IPS-20b (cell line): ENCODE results near the gene NUP35.
"Not testable (repeated sequence)": the region's sequence is repeated elsewhere in the genome, so short reads cannot be mapped to it uniquely, and the experiment has no call there.

Experiments used
- H3K27ac ChIP-seq: one replicate; pipeline ENCODE4 v1.5.1; 2013; ENCODE audit warnings: low read length
- H3K27me3 ChIP-seq: 2 replicates; pipeline ENCODE4 v1.6.1; 2013; ENCODE audit warnings: mild to moderate bottlenecking, low read length, inconsistent platforms; ENCODE audit not compliant: insufficient read depth
- H3K36me3 ChIP-seq: 2 replicates; pipeline ENCODE4 v1.6.1; 2013; ENCODE audit warnings: low read depth, mild to moderate bottlenecking, inconsistent platforms, low read length, moderate library complexity; ENCODE audit not compliant: insufficient read depth
- H3K4me1 ChIP-seq: 2 replicates; pipeline ENCODE4 v1.6.1; 2013; ENCODE audit warnings: mild to moderate bottlenecking, control low read depth, inconsistent platforms, low read length, moderate library complexity; ENCODE audit not compliant: insufficient read depth
- H3K4me3 ChIP-seq: 2 replicates; pipeline ENCODE4 v1.5.1; 2013; ENCODE audit warnings: mild to moderate bottlenecking, low read length, inconsistent platforms
- H3K9ac ChIP-seq: 2 replicates; pipeline ENCODE4 v1.6.1; 2013; ENCODE audit warnings: low read depth, mild to moderate bottlenecking, inconsistent platforms, low read length, moderate library complexity
- H3K9me3 ChIP-seq: 2 replicates; pipeline ENCODE4 v1.6.1; 2013; ENCODE audit warnings: mild to moderate bottlenecking, low read depth, low read length, inconsistent platforms; ENCODE audit not compliant: insufficient read depth

The NUP35 gene

DNA sequence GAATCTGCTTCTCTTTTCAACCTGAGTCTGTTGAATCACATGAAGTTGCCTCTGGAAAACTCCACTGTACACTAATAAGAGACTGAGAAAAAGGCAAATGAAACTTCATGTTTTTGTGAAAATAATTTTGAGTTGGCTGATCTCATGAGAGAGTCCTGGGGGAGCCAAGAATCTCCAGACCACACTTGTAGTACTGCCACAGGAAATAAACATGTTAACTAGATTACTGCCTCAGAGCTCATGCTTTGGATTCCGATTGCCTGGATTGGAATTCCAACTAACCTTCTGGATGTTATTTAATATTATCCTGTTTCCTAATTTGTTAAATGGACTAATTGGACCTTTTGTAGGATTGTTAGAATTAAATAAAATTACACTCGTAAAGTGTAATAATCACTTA, 25.2 kb downstream of the NUP35 start:
- Histone ChIP-seq H3K9me3 (peaks cover 11% of the 10 kb centered on the region), H3K4me3 (no peak overlapping the region), H3K27ac (no peak overlapping the region), H3K4me1 (peaks cover 7% of the 10 kb centered on the region), H3K27me3 (no peaks in the 10 kb centered on the region), H3K36me3 (peaks cover 66% of the 10 kb centered on the region), H3K9ac (no peak overlapping the region)

DNA sequence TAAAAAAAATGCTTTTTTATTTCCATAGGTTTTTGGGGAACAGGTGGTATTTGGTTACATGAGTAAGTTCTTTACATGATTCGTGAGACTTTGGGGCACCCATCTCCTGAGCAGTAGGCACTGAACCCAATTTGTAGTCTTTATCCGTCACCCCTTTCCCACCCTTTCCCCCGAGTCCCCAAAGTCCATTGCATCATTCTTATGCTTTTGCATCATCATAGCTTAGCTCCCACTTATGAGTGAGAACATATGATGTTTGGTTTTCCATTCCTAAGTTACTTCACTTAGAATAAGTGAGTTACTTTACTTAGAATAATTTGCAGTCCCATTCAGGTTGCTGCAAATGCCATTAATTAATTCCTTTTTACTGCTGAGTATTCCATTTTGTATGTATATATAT, 28.0 kb downstream of the NUP35 start:
- not testable (repeated sequence) for H3K27me3 ChIP-seq, H3K9ac ChIP-seq, H3K4me1 ChIP-seq, H3K27ac ChIP-seq, H3K4me3 ChIP-seq
- H3K36me3 ChIP-seq: peaks cover 63% of the 10 kb centered on the region
- peaks cover 11% of the 10 kb centered on the region for H3K9me3 ChIP-seq

DNA sequence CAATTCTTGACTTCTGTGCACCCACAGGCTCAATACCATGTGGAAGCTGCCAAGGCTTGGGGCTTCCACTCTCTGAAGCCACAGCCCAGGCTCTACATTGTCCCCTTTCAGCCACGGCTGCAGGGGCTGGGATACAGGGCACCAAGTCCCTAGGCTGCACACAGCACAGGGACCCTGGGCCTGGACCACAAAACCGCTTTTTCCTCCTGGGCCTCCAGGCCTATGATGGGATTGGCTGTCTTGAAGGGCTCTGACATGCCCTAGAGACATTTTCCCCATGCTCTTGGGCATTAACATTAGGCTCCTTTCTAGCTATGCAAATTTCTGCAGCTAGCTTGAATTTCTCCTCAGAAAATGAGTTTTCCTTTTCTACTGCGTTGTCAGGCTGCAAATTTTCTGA, 29.7 kb downstream of the NUP35 start:
- no peak overlapping the region for H3K9ac ChIP-seq
- H3K27ac ChIP-seq: no peak overlapping the region
- peaks cover 76% of the 10 kb centered on the region for H3K36me3 ChIP-seq
- H3K27me3 ChIP-seq: no peaks in the 10 kb centered on the region
- peaks cover 5% of the 10 kb centered on the region for H3K4me1 ChIP-seq
- H3K4me3 ChIP-seq: no peak overlapping the region
- H3K9me3 ChIP-seq: peaks cover 11% of the 10 kb centered on the region

DNA sequence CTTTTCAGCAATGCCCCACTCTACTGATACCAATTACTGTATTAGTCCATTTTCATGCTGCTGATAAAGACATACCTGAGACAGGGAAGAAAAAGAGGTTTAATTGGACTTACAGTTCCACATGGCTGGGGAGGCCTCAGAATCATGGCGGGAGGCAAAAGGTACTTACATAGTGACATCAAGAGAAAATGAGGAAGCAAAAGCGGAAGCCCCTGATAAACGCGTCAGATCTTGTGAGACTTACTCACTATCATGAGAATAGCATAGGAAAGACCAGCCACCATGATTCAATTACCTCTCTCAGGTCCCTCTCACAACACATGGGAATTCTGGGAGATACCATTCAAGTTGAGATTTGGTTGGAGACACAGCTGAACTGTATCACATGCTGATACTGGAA, 30.5 kb downstream of the NUP35 start:
- H3K27me3 ChIP-seq, H3K9ac ChIP-seq, H3K4me3 ChIP-seq, H3K27ac ChIP-seq, H3K4me1 ChIP-seq: not testable (repeated sequence)
- peaks cover 84% of the 10 kb centered on the region for H3K36me3 ChIP-seq
- H3K9me3 ChIP-seq: peaks cover 11% of the 10 kb centered on the region

DNA sequence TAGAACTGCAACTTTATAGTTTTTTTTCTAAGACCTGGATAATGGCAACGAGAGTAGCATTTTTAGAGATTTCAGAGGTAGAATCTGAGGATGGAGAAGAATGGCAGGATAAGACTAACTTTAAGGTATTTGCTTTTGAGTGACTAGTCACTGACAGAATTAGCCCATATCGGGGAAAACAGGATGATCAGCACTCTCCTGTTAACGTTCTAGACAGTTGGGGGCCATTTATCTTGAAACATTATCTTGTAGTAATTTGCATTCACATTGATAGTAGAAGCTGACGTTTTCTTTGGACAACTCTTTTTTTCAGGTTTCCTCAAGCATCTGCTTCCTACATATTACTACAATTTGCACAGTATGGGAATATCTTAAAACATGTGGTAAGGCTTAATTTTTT, 32.9 kb downstream of the NUP35 start:
- H3K36me3 ChIP-seq: peaks cover 85% of the 10 kb centered on the region
- H3K4me1 ChIP-seq: peaks cover 12% of the 10 kb centered on the region; the same call in 1 of the 2 replicates
- peaks cover 11% of the 10 kb centered on the region for H3K9me3 ChIP-seq
- H3K27me3 ChIP-seq: no peaks in the 10 kb centered on the region
- H3K9ac ChIP-seq: no peak overlapping the region
- no peak overlapping the region for H3K4me3 ChIP-seq
- H3K27ac ChIP-seq: no peak overlapping the region

DNA sequence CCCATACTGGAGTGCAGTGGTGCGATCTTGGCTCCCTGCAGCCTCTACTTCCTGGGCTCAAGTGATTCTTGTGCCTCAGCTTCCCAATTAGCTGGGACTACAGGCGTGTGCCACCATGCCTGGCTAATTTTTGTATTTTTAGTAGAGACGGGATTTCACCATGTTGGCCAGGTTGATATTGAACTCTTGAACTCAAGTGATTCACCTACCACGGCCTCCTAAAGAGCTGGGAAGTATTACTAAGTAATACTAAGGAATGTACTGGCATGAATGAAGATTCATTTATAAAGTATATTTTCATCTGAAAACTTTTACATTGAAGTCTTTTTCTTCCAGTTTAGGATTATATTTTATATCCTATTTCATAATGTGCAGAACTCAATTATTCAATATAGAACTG, 38.1 kb downstream of the NUP35 start:
- H3K36me3 ChIP-seq: peaks cover 85% of the 10 kb centered on the region
- no peak overlapping the region for H3K27ac ChIP-seq
- H3K9ac ChIP-seq: no peak overlapping the region
- no peak overlapping the region for H3K4me3 ChIP-seq
- H3K27me3 ChIP-seq: no peaks in the 10 kb centered on the region
- peaks cover 12% of the 10 kb centered on the region; the same call in 1 of the 2 replicates for H3K4me1 ChIP-seq
- H3K9me3 ChIP-seq: 0 out of 2 replicates have a peak, but pooled peaks cover 2% of the 10 kb centered on the region

DNA sequence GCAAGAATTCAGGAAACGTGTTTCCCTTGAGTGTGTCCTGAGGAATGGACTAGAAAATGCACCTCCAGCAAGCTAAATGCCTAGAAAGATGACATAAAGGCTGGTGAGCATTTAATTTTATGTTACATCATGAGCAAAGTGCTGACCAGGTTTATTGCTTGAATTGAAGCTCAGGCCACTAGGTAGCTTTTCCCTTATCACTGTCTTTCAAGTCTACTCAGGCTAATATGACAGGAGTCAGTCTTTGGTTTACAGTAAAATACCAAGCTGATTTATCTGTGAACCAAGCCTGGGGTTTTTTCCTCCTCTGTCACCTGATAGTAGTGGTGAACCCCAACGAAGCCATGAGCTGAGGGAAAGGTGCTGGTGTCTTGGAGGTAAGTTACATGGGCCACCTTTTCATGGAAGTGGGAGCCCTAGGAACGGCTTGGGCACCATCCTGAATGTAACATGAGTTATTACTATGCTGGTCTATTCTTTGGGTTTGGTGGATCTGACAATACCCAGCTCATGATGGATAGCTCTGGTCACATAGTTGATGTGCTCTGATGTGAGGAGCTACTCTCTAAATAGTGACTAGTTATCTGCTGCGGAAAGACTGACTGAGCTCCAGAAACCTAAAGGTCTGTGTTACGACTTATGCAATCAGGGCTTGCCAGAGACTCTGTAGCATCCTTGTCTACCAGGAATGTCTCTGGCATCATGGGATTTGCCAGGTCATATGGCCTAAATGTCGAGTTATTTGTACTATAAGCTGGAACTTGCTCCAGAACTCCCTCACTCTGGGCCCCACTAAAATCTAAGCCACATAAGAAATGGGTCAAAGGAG, 39.8 kb downstream of the NUP35 start:
- no peaks in the 10 kb centered on the region for H3K27me3 ChIP-seq
- H3K4me1 ChIP-seq: peaks cover 10% of the 10 kb centered on the region; the same call in 1 of the 2 replicates
- H3K9ac ChIP-seq: no peak overlapping the region
- H3K27ac ChIP-seq: no peak overlapping the region
- no peak overlapping the region for H3K4me3 ChIP-seq
- H3K9me3 ChIP-seq: 0 out of 2 replicates have a peak, but pooled peaks cover 2% of the 10 kb centered on the region
- peaks cover 70% of the 10 kb centered on the region for H3K36me3 ChIP-seq

DNA sequence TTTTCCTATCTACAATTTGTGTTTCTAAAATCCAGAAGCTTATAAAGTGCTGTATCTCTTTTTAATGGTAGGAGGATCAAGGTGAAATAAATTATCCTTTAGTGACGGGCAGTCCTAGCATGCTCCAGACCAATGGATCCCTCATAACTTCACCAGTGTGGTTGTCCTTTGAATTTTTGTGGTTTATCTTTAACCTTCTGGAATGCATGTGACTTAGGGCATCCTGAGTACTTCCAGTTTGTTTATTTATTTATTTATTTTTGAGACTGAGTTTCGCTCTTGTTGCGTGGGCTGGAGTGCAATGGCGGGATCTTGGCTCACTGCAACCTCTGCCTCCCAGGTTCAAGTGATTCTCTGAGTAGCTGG, 40.4 kb downstream of the NUP35 start:
- no peak overlapping the region for H3K4me3 ChIP-seq
- H3K27ac ChIP-seq: no peak overlapping the region
- H3K4me1 ChIP-seq: peaks cover 4% of the 10 kb centered on the region; the same call in 1 of the 2 replicates
- no peak overlapping the region for H3K9ac ChIP-seq
- H3K27me3 ChIP-seq: no peaks in the 10 kb centered on the region
- H3K9me3 ChIP-seq: 0 out of 2 replicates have a peak, but pooled peaks cover 2% of the 10 kb centered on the region
- H3K36me3 ChIP-seq: peaks cover 64% of the 10 kb centered on the region

DNA sequence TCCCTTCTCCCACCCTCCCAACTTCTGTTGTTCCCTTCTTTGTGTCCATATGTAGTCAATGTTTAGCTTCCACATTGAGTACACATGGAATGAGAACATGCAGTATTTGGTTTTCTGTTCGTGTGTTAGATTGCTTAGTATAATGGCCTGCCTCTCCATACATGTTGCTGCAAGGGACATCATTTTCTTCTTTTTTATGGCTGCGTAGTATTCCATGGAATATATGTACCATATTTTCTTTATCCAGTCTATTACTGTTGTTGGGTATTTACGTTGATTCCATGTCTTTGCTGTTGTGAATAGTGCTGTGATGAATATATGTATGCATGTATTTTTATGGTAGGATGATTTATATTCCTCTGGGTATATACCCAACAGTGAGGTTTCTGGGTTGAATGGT, 42.0 kb downstream of the NUP35 start:
- 0 out of 2 replicates have a peak, but pooled peaks cover 2% of the 10 kb centered on the region for H3K9me3 ChIP-seq
- no peak overlapping the region for H3K9ac ChIP-seq
- no peak overlapping the region for H3K4me3 ChIP-seq
- H3K27ac ChIP-seq: no peak overlapping the region
- H3K27me3 ChIP-seq: no peaks in the 10 kb centered on the region
- no peaks in the 10 kb centered on the region for H3K4me1 ChIP-seq
- peaks cover 49% of the 10 kb centered on the region for H3K36me3 ChIP-seq

DNA sequence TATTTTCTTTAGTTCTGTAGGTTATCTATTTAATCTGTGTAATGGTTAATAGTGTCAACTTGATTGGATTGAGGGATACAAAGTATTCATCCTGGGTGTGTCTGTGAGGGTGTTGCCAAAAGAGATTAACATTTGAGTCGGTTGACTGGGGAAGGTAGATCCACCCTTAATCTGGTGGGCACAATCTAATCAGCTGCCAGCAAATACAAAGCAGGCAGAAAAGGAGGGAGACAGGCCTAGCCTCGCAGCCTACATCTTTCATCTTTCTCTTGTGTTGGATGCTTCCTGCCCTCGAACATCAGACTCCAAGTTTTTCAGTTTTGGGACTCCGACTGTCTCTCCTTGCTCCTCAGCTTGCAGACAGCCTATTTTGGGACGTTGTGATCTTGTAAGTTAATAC, 42.7 kb downstream of the NUP35 start:
- H3K27ac ChIP-seq, H3K4me3 ChIP-seq, H3K27me3 ChIP-seq, H3K9ac ChIP-seq, H3K4me1 ChIP-seq, H3K9me3 ChIP-seq: not testable (repeated sequence)
- H3K36me3 ChIP-seq: peaks cover 41% of the 10 kb centered on the region

DNA sequence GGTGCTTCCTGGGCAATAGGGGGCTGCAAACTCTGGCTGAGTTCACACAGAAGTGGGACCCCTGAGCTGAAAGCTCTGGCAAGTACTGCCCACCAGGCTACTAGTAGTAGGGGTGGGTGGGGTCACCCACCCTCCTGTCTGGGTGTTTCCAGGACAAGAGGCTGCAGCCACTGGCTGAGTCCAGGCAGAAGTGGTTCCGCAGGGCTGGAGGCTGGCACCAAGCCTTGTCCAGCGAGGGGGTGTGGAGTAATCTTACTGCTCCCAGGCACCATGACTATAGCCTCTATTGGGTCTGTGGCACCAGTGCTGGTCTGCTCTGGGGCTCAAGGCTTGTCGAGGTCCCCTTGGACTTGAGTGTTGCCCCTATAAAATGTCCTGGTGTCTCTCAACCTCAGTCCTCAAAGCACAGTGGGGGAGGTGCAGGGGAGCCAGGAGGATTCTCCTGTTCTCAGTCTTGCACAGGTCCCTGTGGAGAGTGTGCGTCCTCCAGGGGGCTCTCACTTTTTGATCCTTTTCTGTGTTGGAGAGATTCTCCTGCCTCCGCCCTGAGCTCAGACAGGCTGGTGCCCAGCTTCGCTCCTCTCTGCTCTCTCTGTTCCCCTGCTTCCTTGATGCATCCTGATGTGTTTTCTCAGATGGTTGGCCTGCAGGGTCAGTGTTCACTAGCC, 48.1 kb downstream of the NUP35 start:
- Histone ChIP-seq H3K9ac (no peak overlapping the region), H3K4me1 (no peaks in the 10 kb centered on the region), H3K4me3 (no peak overlapping the region), H3K27me3 (no peaks in the 10 kb centered on the region), H3K27ac (no peak overlapping the region), H3K9me3 (no peaks in the 10 kb centered on the region), H3K36me3 (no peaks in the 10 kb centered on the region; the same call in 1 of the 2 replicates)

DNA sequence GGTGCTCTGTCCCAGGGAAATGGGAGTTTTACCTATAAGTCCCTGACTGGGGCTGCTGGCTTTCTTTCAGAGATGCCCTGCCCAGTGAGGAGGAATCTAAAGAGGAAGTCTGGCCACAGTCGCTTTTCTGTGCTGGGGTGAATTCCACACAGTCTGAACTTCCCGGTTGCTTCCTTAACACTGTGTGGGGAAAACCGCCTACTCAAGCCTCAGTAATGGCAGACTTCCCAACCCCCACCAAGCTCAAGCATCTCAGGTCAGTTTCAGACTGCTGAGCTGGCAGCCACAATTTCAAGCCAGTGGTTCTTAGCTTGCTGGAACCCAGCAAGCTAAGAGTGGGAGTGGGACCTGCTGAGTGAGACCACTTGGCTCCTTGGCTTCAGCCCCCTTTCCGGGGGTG, 54.9 kb downstream of the NUP35 start:
- H3K4me3 ChIP-seq: no peak overlapping the region
- no peak overlapping the region for H3K27ac ChIP-seq
- no peaks in the 10 kb centered on the region for H3K4me1 ChIP-seq
- no peak overlapping the region for H3K9ac ChIP-seq
- H3K27me3 ChIP-seq: no peaks in the 10 kb centered on the region
- peaks cover 14% of the 10 kb centered on the region for H3K9me3 ChIP-seq
- H3K36me3 ChIP-seq: peaks cover 57% of the 10 kb centered on the region
